Hepatocyte (in vitro differentiated cells): ENCODE data around the gene MRM1. TPM values are rescaled to one million over a fixed set of nuclear protein-coding genes. Genes with fewer than 3 reads are reported as not detected.

Experiments
- DNase-seq: peaks from one replicate; pipeline ENCODE4 v3.0.0-alpha.2; 2016; ENCODE audit warnings: low spot score
- H2AFZ ChIP-seq: fragments of 200-600 bp; sonication (generic); 2 replicates; pipeline ENCODE4 v1.6.0; 2016; ENCODE audit warnings: antibody characterized with exemption, mild to moderate bottlenecking
- H3K27ac ChIP-seq: fragments of 200-600 bp; sonication (generic); 2 replicates; pipeline ENCODE4 v1.5.1; 2016; ENCODE audit warnings: mild to moderate bottlenecking
- H3K27me3 ChIP-seq: fragments of 200-600 bp; sonication (generic); 2 replicates; pipeline ENCODE4 v1.6.1; 2016
- H3K36me3 ChIP-seq: fragments of 200-600 bp; sonication (generic); replicated peaks from 2 replicates; pipeline ENCODE4 v1.5.1; 2016; ENCODE audit warnings: low read depth; ENCODE audit not compliant: insufficient read depth
- H3K4me1 ChIP-seq: fragments of 200-600 bp; sonication (generic); 2 replicates; pipeline ENCODE4 v1.5.1; 2016; ENCODE audit warnings: mild to moderate bottlenecking, moderate library complexity; ENCODE audit not compliant: insufficient read depth
- H3K4me2 ChIP-seq: fragments of 200-600 bp; sonication (generic); 2 replicates; pipeline ENCODE4 v1.6.0; 2016
- H3K4me3 ChIP-seq: fragments of 200-600 bp; sonication (generic); 2 replicates; pipeline ENCODE4 v1.5.1; 2016; ENCODE audit warnings: mild to moderate bottlenecking
- H3K79me2 ChIP-seq: fragments of 200-600 bp; sonication (generic); 2 replicates; pipeline ENCODE4 v1.6.0; 2017; ENCODE audit warnings: mild to moderate bottlenecking
- H3K9me2 ChIP-seq: fragments of 200-600 bp; sonication (generic); replicated peaks from 2 replicates; pipeline ENCODE4 v1.6.0; 2017; ENCODE audit warnings: mild to moderate bottlenecking; ENCODE audit not compliant: insufficient read depth
- H3K9me3 ChIP-seq: fragments of 200-600 bp; sonication (generic); 2 replicates; pipeline ENCODE4 v1.5.1; 2016; ENCODE audit warnings: low read depth, mild to moderate bottlenecking
- H4K20me1 ChIP-seq: fragments of 200-600 bp; sonication (generic); 2 replicates; pipeline ENCODE4 v1.6.0; 2016; ENCODE audit warnings: mild to moderate bottlenecking; ENCODE audit not compliant: insufficient read depth, poor library complexity, severe bottlenecking
- EZH2 ChIP-seq: fragments of 200-600 bp; sonication (generic); IDR thresholded peaks from 2 replicates; pipeline ENCODE4 v1.6.1; 2016; ENCODE audit warnings: antibody characterized with exemption, mild to moderate bottlenecking, borderline replicate concordance
- EZH2phosphoT487 ChIP-seq: fragments of 200-600 bp; sonication (generic); IDR thresholded peaks from one replicate; pipeline ENCODE4 v1.6.1; 2018; ENCODE audit warnings: antibody characterized with exemption, mild to moderate bottlenecking, low read depth, moderate library complexity; ENCODE audit not compliant: unreplicated experiment, severe bottlenecking
- WGBS: methylation state at CpG from one replicate; pipeline ENCODE4 v1.1.6; 2016; ENCODE audit warnings: low lambda C conversion rate; ENCODE audit errors: missing lambda C conversion rate; 5-methylcytosine and 5-hydroxymethylcytosine counted together
- polyA plus RNA-seq: library from polyadenylated mRNA; unstranded; fragments of >200 nt; fragmentation: Nextera tagmentation; extraction: Ambion mirVana; gene quantifications from 2 replicates; pipeline ENCODE4 v1.2.1, GENCODE V29; 2016
- total RNA-seq: library from RNA; depleted of rRNA; stranded (reverse); fragments of >200 nt; gene quantifications from 2 replicates; pipeline ENCODE4 v1.2.3, GENCODE V29; 2014
- TF ChIP-seq, protein P1 (sequence below): fragments of 200-600 bp; sonication (generic); IDR thresholded peaks from 2 replicates; pipeline ENCODE4 v1.5.1; 2016; ENCODE audit warnings: antibody characterized with exemption, mild to moderate bottlenecking; ENCODE audit not compliant: poor library complexity

Gene MRM1
- total and polyA plus RNA-seq, 2 experiments from 2014 or later: 4.1 to 5.5 TPM

DNA sequence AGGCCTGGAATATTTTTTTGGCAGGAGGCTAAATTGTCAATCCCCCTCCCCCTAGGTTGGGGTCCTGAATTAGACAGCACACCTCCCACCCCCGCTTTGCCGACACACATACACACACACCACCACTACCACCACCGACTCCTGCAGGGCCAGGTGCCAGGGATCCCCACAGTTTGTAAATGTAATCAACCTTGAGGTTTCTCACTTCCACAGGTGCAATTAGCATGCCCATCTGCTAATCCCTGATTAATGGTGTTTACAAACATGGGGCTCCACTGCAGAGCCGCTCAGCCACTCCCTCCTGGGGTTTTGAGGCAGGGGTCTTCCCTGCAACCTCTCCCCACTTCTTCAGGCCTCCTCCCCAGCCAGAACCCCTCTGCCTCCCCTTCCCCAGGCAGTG is 11.8 kb downstream of the MRM1 start:
- H3K4me2 ChIP-seq: no peak overlapping the region
- TF ChIP-seq, protein P1, sequence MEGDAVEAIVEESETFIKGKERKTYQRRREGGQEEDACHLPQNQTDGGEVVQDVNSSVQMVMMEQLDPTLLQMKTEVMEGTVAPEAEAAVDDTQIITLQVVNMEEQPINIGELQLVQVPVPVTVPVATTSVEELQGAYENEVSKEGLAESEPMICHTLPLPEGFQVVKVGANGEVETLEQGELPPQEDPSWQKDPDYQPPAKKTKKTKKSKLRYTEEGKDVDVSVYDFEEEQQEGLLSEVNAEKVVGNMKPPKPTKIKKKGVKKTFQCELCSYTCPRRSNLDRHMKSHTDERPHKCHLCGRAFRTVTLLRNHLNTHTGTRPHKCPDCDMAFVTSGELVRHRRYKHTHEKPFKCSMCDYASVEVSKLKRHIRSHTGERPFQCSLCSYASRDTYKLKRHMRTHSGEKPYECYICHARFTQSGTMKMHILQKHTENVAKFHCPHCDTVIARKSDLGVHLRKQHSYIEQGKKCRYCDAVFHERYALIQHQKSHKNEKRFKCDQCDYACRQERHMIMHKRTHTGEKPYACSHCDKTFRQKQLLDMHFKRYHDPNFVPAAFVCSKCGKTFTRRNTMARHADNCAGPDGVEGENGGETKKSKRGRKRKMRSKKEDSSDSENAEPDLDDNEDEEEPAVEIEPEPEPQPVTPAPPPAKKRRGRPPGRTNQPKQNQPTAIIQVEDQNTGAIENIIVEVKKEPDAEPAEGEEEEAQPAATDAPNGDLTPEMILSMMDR: no peak
- no peak for TF ChIP-seq EZH2phosphoT487
- no peak for TF ChIP-seq EZH2
- H3K27ac ChIP-seq: no peak overlapping the region
- no peaks in the 10 kb centered on the region for H4K20me1 ChIP-seq
- H3K9me3 ChIP-seq: no peaks in the 10 kb centered on the region
- H3K4me3 ChIP-seq: no peak overlapping the region
- no peaks in the 10 kb centered on the region for H3K36me3 ChIP-seq
- H3K27me3 ChIP-seq: no peaks in the 10 kb centered on the region
- 54% methylated on average over 4 of the region's 4 CpGs for WGBS
- no peak for DNase-seq
- no peak overlapping the region for H2AFZ ChIP-seq
- no peaks in the 10 kb centered on the region for H3K9me2 ChIP-seq
- no peaks in the 10 kb centered on the region for H3K79me2 ChIP-seq
- no peaks in the 10 kb centered on the region for H3K4me1 ChIP-seq

DNA sequence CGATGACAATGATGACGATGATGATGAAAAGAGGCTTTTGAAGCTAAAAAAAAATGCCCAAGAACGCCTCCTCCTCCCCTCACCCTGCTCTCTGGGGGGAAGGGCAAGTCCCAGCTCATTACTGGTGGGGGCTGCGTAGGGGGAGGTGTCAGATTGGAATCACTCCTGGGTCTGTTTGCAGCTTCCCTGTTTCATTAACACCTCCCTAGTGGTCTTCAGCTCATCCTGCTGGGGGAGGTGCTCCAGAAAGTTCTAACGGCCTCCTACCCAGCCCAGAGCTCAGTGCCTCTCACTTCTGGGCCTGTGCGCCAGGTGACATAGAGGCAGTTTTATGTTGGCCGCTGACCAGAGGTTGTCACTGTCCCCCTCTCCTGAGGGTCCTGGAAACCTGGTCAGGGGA is 12.7 kb downstream of the MRM1 start:
- Histone ChIP-seq H3K27me3 (no peaks in the 10 kb centered on the region), H4K20me1 (no peaks in the 10 kb centered on the region), H3K27ac (no peak overlapping the region), H3K4me2 (no peak overlapping the region), H3K9me3 (no peaks in the 10 kb centered on the region), H3K36me3 (no peaks in the 10 kb centered on the region), H3K4me3 (no peak overlapping the region), H2AFZ (no peak overlapping the region), H3K79me2 (no peaks in the 10 kb centered on the region), H3K9me2 (no peaks in the 10 kb centered on the region), H3K4me1 (no peaks in the 10 kb centered on the region)
- 70% methylated on average over 7 of the region's 7 CpGs for WGBS
- DNase-seq: no peak
- TF ChIP-seq, protein P1: no peak
- TF ChIP-seq EZH2phosphoT487 (no peak), EZH2 (no peak)

DNA sequence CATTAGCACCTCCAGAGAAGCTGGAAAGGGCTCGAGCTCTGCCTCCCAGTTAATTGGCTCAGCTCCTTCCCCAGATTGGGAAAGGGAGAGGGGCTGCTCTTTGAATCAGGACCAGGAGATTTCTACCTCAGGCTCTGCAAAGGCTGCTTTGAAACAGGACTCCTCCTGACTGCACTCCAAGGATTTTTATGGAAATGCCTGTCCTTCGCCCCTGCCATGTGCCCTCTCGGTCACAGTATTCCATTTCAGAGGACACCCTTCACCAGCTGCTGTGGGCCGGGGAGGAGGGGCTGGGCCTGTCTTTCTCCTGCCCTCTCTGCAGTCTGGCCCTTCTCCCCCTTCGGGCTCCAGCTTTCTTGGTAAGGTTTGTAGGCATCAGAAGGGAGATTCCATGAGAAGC is 13.6 kb downstream of the MRM1 start:
- Histone ChIP-seq H3K27me3 (no peaks in the 10 kb centered on the region), H4K20me1 (no peaks in the 10 kb centered on the region), H3K36me3 (no peaks in the 10 kb centered on the region), H3K27ac (no peak overlapping the region), H3K79me2 (no peaks in the 10 kb centered on the region), H3K4me3 (no peak overlapping the region), H3K4me1 (no peaks in the 10 kb centered on the region), H3K9me3 (no peaks in the 10 kb centered on the region), H3K9me2 (no peaks in the 10 kb centered on the region), H3K4me2 (no peak overlapping the region), H2AFZ (no peak overlapping the region)
- TF ChIP-seq EZH2phosphoT487 (no peak), EZH2 (no peak)
- TF ChIP-seq, protein P1: no peak
- WGBS: 45% methylated on average over 5 of the region's 5 CpGs
- no peak for DNase-seq
